OCI-M2 (cell line): ENCODE results near the gene ERVFRD-1.
"Not testable (repeated sequence)": the region's sequence is repeated elsewhere in the genome, so short reads cannot be mapped to it uniquely, and the experiment has no call there.

Source experiments
- DNase-seq: peaks from one replicate; lab custom pipeline; 2025; ENCODE audit not compliant: unreplicated experiment; lab: John Stamatoyannopoulos, UW

Gene ERVFRD-1

GRCh38 chr6:11092668-11093375 is 18.7 kb downstream of the ERVFRD-1 start:
- DNase-seq, result no peak

- DNase-seq, result not testable (repeated sequence)
These were observed 20.4 kb downstream of the ERVFRD-1 start for GRCh38 chr6:11091141-11091540.

GRCh38 chr6:11089695-11090094 is 21.8 kb downstream of the ERVFRD-1 start:
- no peak for DNase-seq

GRCh38 chr6:11087141-11087812 is 24.2 kb downstream of the ERVFRD-1 start:
- DNase-seq, result not testable (repeated sequence)

- DNase-seq, result no peak
These were observed 25.6 kb downstream of the ERVFRD-1 start for GRCh38 chr6:11085758-11086435.

GRCh38 chr6:11083956-11084355 is 27.6 kb downstream of the ERVFRD-1 start:
- DNase-seq, result no peak

- DNase-seq, result no peak
These were observed 28.0 kb downstream of the ERVFRD-1 start for GRCh38 chr6:11083491-11083890.

- DNase-seq, result no peak
These were observed 31.2 kb downstream of the ERVFRD-1 start for GRCh38 chr6:11080296-11080695.

- DNase-seq, result peak; percentile 25
These were observed 33.3 kb downstream of the ERVFRD-1 start for GRCh38 chr6:11078266-11078665.

GRCh38 chr6:11076540-11076939 is 35.0 kb downstream of the ERVFRD-1 start:
- DNase-seq, result no peak

- DNase-seq, result no peak
These were observed 39.4 kb downstream of the ERVFRD-1 start for GRCh38 chr6:11072101-11072500.

GRCh38 chr6:11069760-11070159 is 41.8 kb downstream of the ERVFRD-1 start:
- DNase-seq, result no peak

- DNase-seq, result no peak
These were observed 44.2 kb downstream of the ERVFRD-1 start for GRCh38 chr6:11067348-11067747.

- no peak for DNase-seq
These were observed 44.8 kb downstream of the ERVFRD-1 start for GRCh38 chr6:11066505-11067347.

GRCh38 chr6:11065436-11066202 is 45.9 kb downstream of the ERVFRD-1 start:
- DNase-seq, result no peak

- no peak for DNase-seq
These were observed 46.7 kb downstream of the ERVFRD-1 start for GRCh38 chr6:11064836-11065235.

GRCh38 chr6:11062715-11063114 is 48.8 kb downstream of the ERVFRD-1 start:
- DNase-seq, result no peak

- DNase-seq, result no peak
These were observed 49.4 kb downstream of the ERVFRD-1 start for GRCh38 chr6:11062083-11062482.

- DNase-seq, result no peak
These were observed 53.1 kb downstream of the ERVFRD-1 start for GRCh38 chr6:11058406-11058805.

- DNase-seq, result no peak
These were observed 54.7 kb downstream of the ERVFRD-1 start for GRCh38 chr6:11056871-11057270.
